Liver (tissue), 9 donors: ENCODE results near the gene PCTP. TPM values are rescaled to one million over a fixed set of nuclear protein-coding genes. Genes with fewer than 3 reads are reported as not detected.

Experiments used
- DNase-seq: peaks from one replicate; pipeline ENCODE4 v3.0.0-alpha.2; 2017; ENCODE audit warnings: low spot score
- H3K27ac ChIP-seq, 2 donors: one replicate each; pipeline ENCODE4 v1.7.0; 2013; ENCODE audit warnings: inconsistent platforms in 2 of 2, low read length in 2 of 2, control low read depth in 1 of 2, low read depth in 1 of 2, mild to moderate bottlenecking in 1 of 2
- H3K27me3 ChIP-seq, 4 donors: one replicate each; pipeline versions ENCODE4 v1.6.1 to v1.7.0; 2013; ENCODE audit warnings: low read length in 3 of 4, inconsistent platforms in 1 of 4, mild to moderate bottlenecking in 1 of 4, moderate library complexity in 1 of 4; ENCODE audit not compliant: control insufficient read depth in 4 of 4, insufficient read depth in 4 of 4
- H3K36me3 ChIP-seq, 4 donors: one replicate each; pipeline versions ENCODE4 v1.6.1 to v1.7.0; 2013; ENCODE audit warnings: low read length in 3 of 4, mild to moderate bottlenecking in 3 of 4, low read depth in 1 of 4, moderate library complexity in 1 of 4; ENCODE audit not compliant: control insufficient read depth in 4 of 4, insufficient read depth in 3 of 4
- H3K4me1 ChIP-seq, 4 donors: one replicate each; pipeline versions ENCODE4 v1.6.1 to v1.7.0; 2013; ENCODE audit warnings: low read length in 3 of 4, mild to moderate bottlenecking in 3 of 4, moderate library complexity in 1 of 4; ENCODE audit not compliant: control insufficient read depth in 4 of 4, insufficient read depth in 4 of 4
- H3K4me3 ChIP-seq, 3 donors: one replicate each; pipeline versions ENCODE4 v1.6.1 to v1.7.0; 2013; ENCODE audit warnings: low read length in 3 of 3, control low read depth in 1 of 3, low read depth in 1 of 3, mild to moderate bottlenecking in 1 of 3
- H3K9ac ChIP-seq, 2 donors: one replicate each; pipeline ENCODE4 v1.7.0; 2013; ENCODE audit warnings: low read length in 2 of 2, mild to moderate bottlenecking in 2 of 2, moderate library complexity in 2 of 2, control low read depth in 1 of 2, low read depth in 1 of 2
- H3K9me3 ChIP-seq, 4 donors: one replicate each; pipeline versions ENCODE4 v1.6.1 to v1.7.0; 2013; ENCODE audit warnings: low read length in 3 of 4; ENCODE audit not compliant: control insufficient read depth in 4 of 4
- GABPA ChIP-seq, 2 donors: IDR thresholded peaks in 1 of 2; conservative IDR thresholded peaks in 1 of 2; 2 replicates each; pipeline ENCODE4 v1.6.1; 2016; ENCODE audit warnings: antibody characterized with exemption in 2 of 2, mild to moderate bottlenecking in 1 of 2, moderate library complexity in 1 of 2
- HNF4A ChIP-seq, 2 donors: conservative IDR thresholded peaks; 2 replicates each; pipeline ENCODE4 v1.6.1; 2016; ENCODE audit warnings: antibody characterized with exemption in 2 of 2, mild to moderate bottlenecking in 2 of 2
- HNF4G ChIP-seq: IDR thresholded peaks from 2 replicates; pipeline ENCODE4 v1.6.1; 2016; ENCODE audit warnings: antibody characterized with exemption
- JUND ChIP-seq, 2 donors: IDR thresholded peaks; 2 replicates each; pipeline ENCODE4 v1.6.1; 2016; ENCODE audit warnings: antibody characterized with exemption in 2 of 2
- MAX ChIP-seq: IDR thresholded peaks from 2 replicates; pipeline ENCODE4 v1.6.1; 2016; ENCODE audit warnings: antibody characterized with exemption
- NR2F2 ChIP-seq: IDR thresholded peaks from 2 replicates; pipeline ENCODE4 v1.6.1; 2016; ENCODE audit warnings: antibody characterized with exemption
- RAD21 ChIP-seq, 2 donors: IDR thresholded peaks; 2 replicates each; pipeline ENCODE4 v1.6.1; 2016; ENCODE audit warnings: antibody characterized with exemption in 2 of 2, mild to moderate bottlenecking in 2 of 2
- SP1 ChIP-seq: IDR thresholded peaks from 2 replicates; pipeline ENCODE4 v1.6.1; 2018; ENCODE audit warnings: antibody characterized with exemption, mild to moderate bottlenecking
- TAF1 ChIP-seq: conservative IDR thresholded peaks from 2 replicates; pipeline ENCODE4 v1.6.1; 2016; ENCODE audit warnings: antibody characterized with exemption, mild to moderate bottlenecking
- YY1 ChIP-seq: IDR thresholded peaks from 2 replicates; pipeline ENCODE4 v1.6.1; 2016; ENCODE audit warnings: antibody characterized with exemption, mild to moderate bottlenecking
- WGBS: extraction: QIAGEN DNeasy Blood & Tissue Kit; methylation state at CpG from one replicate; pipeline ENCODE4 v1.1.7; 2013; 5-methylcytosine and 5-hydroxymethylcytosine counted together
- polyA plus RNA-seq, 2 donors: library from polyadenylated mRNA; stranded (reverse) in 1 of 2; unstranded in 1 of 2; fragments of 200-250 nt in 1 of 2; fragments of >200 nt in 1 of 2; fragmentation: Nextera tagmentation in 1 of 2; extraction: Ambion mirVana in 1 of 2; gene quantifications; one replicate each; pipeline versions ENCODE4 v1.2.1 to v1.2.3, GENCODE V29; 2013 to 2015
- total RNA-seq, 2 donors: library from RNA; depleted of rRNA; stranded (reverse); fragments of >200 nt; gene quantifications; one replicate each; pipeline ENCODE4 v1.2.3, GENCODE V29; 2014
- TF ChIP-seq, protein P1 (sequence below): IDR thresholded peaks from 2 replicates; pipeline ENCODE4 v1.6.1; 2016; ENCODE audit warnings: antibody characterized with exemption
- TF ChIP-seq, protein P2 (sequence below): fragments of 150-350 bp; IDR thresholded peaks from 2 replicates; pipeline ENCODE4 v1.5.1; 2017; ENCODE audit warnings: improper control_type of control experiment, low read depth, low read length; ENCODE audit not compliant: missing input control
- TF ChIP-seq, protein P3 (sequence below): IDR thresholded peaks from 2 replicates; pipeline ENCODE4 v1.6.1; 2016; ENCODE audit warnings: antibody characterized with exemption
- TF ChIP-seq, protein P4 (sequence below): IDR thresholded peaks from 2 replicates; pipeline ENCODE4 v1.6.1; 2016; ENCODE audit warnings: antibody characterized with exemption, mild to moderate bottlenecking
- donor health status: healthy.
- donor health status: healthy.
- donor health status: healthy.
- donor health status: healthy.
- donor health status: healthy.

The PCTP gene
- total and polyA plus RNA-seq, 4 donors, result 25.0 to 79.0 (median 55.8) TPM

- H3K27ac ChIP-seq, result no peak overlapping the region
- TF ChIP-seq HNF4A (conservative IDR thresholded peaks at IDR 0.05), result no peak
- TF ChIP-seq, protein P1, sequence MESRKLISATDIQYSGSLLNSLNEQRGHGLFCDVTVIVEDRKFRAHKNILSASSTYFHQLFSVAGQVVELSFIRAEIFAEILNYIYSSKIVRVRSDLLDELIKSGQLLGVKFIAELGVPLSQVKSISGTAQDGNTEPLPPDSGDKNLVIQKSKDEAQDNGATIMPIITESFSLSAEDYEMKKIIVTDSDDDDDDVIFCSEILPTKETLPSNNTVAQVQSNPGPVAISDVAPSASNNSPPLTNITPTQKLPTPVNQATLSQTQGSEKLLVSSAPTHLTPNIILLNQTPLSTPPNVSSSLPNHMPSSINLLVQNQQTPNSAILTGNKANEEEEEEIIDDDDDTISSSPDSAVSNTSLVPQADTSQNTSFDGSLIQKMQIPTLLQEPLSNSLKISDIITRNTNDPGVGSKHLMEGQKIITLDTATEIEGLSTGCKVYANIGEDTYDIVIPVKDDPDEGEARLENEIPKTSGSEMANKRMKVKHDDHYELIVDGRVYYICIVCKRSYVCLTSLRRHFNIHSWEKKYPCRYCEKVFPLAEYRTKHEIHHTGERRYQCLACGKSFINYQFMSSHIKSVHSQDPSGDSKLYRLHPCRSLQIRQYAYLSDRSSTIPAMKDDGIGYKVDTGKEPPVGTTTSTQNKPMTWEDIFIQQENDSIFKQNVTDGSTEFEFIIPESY, result no peak
Measured at GRCh38 chr17:55813944-55814343, 63.1 kb downstream of the PCTP start.

GRCh38 chr17:55814377-55814776 is 63.5 kb downstream of the PCTP start:
- H3K9ac ChIP-seq, result no peak overlapping the region
- H3K9me3 ChIP-seq, result no peaks in the 10 kb centered on the region
- H3K4me3 ChIP-seq, result no peak overlapping the region
- H3K36me3 ChIP-seq, result no peaks in the 10 kb centered on the region
- no peak for TF ChIP-seq JUND (IDR thresholded peaks at IDR 0.05)
- TF ChIP-seq, protein P2, sequence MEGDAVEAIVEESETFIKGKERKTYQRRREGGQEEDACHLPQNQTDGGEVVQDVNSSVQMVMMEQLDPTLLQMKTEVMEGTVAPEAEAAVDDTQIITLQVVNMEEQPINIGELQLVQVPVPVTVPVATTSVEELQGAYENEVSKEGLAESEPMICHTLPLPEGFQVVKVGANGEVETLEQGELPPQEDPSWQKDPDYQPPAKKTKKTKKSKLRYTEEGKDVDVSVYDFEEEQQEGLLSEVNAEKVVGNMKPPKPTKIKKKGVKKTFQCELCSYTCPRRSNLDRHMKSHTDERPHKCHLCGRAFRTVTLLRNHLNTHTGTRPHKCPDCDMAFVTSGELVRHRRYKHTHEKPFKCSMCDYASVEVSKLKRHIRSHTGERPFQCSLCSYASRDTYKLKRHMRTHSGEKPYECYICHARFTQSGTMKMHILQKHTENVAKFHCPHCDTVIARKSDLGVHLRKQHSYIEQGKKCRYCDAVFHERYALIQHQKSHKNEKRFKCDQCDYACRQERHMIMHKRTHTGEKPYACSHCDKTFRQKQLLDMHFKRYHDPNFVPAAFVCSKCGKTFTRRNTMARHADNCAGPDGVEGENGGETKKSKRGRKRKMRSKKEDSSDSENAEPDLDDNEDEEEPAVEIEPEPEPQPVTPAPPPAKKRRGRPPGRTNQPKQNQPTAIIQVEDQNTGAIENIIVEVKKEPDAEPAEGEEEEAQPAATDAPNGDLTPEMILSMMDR, result no peak
- TF ChIP-seq HNF4A (conservative IDR thresholded peaks at IDR 0.05), result no peak
- TF ChIP-seq YY1, result no peak
- H3K27me3 ChIP-seq, result no peaks in the 10 kb centered on the region
- H3K27ac ChIP-seq, result no peak overlapping the region
- 39% methylated on average over 6 of the region's 6 CpGs for WGBS
- no peak for DNase-seq
- peaks cover 0 to 8% (median 0%) of the 10 kb centered on the region in 4 donors for H3K4me1 ChIP-seq

More at GRCh38 chr17:55813944-55814343, 63.1 kb downstream of the PCTP start:
- H3K27me3 ChIP-seq, result no peaks in the 10 kb centered on the region
- no peaks in the 10 kb centered on the region for H3K9me3 ChIP-seq
- no peak overlapping the region for H3K9ac ChIP-seq
- H3K4me1 ChIP-seq, result peaks cover 0 to 8% (median 0%) of the 10 kb centered on the region in 4 donors
- no peaks in the 10 kb centered on the region for H3K36me3 ChIP-seq
- 85% methylated on average over 3 of the region's 3 CpGs for whole genome bisulfite sequencing
- H3K4me3 ChIP-seq, result no peak overlapping the region
- DNase-seq, result no peak

DNA sequence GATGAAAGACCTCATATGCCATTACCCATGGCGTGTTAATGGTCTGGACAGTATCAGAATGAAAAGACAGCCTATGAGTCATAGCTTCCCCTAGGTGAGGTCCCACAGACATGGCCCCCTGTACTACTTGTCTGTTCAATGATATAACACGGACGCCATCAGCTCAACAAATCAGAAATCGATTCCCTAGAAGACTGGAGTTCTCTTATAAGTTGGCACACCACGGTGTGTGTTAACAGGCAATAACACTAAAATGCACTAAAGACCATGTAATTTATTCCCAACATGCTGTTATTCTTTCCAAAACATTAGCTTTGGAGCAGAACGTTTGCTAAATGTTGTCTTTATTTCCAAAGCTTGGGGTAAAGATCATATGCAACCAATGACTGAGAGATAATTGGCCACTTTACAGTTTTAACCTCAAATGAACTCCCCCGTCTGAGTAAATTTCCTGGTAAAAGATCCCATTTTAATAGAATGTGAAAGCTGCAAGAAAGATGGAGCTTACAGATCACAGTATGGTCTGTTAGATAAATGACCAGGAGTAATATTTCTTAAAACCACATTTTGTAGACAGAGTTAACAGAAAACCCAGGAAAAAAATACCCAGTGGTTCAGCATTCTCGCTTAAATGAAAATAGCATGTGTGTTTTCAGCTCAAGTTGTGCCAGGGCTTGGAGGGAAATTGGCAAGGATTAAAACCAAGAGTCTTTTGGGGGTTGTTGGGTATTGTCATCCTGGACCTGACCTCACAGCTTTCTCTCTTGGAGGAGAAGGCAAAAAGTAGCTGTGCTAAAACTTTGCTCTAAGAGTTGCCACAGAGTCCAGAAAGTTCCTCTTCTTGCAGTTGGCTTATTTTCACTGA is 65.9 kb downstream of the PCTP start:
- WGBS, result 81% methylated on average over 8 of the region's 8 CpGs
- no peak for DNase-seq
- TF ChIP-seq RAD21 (IDR thresholded peaks at IDR 0.05) (no peak), HNF4G (no peak), SP1 (no peak), MAX (no peak), NR2F2 (no peak), TAF1 (no peak), GABPA (IDR thresholded peaks at IDR 0.05 in 1 of 2, conservative IDR thresholded peaks at IDR 0.05 in 1 of 2) (no peak), YY1 (no peak)
- TF ChIP-seq, protein P3, sequence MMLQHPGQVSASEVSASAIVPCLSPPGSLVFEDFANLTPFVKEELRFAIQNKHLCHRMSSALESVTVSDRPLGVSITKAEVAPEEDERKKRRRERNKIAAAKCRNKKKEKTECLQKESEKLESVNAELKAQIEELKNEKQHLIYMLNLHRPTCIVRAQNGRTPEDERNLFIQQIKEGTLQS, result no peak
- TF ChIP-seq, protein P4, sequence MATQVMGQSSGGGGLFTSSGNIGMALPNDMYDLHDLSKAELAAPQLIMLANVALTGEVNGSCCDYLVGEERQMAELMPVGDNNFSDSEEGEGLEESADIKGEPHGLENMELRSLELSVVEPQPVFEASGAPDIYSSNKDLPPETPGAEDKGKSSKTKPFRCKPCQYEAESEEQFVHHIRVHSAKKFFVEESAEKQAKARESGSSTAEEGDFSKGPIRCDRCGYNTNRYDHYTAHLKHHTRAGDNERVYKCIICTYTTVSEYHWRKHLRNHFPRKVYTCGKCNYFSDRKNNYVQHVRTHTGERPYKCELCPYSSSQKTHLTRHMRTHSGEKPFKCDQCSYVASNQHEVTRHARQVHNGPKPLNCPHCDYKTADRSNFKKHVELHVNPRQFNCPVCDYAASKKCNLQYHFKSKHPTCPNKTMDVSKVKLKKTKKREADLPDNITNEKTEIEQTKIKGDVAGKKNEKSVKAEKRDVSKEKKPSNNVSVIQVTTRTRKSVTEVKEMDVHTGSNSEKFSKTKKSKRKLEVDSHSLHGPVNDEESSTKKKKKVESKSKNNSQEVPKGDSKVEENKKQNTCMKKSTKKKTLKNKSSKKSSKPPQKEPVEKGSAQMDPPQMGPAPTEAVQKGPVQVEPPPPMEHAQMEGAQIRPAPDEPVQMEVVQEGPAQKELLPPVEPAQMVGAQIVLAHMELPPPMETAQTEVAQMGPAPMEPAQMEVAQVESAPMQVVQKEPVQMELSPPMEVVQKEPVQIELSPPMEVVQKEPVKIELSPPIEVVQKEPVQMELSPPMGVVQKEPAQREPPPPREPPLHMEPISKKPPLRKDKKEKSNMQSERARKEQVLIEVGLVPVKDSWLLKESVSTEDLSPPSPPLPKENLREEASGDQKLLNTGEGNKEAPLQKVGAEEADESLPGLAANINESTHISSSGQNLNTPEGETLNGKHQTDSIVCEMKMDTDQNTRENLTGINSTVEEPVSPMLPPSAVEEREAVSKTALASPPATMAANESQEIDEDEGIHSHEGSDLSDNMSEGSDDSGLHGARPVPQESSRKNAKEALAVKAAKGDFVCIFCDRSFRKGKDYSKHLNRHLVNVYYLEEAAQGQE, result no peak
- TF ChIP-seq, protein P1, result no peak

More for the DNA sequence above, 65.9 kb downstream of the PCTP start:
- no peak overlapping the region for H3K9ac ChIP-seq
- H3K9me3 ChIP-seq, result no peaks in the 10 kb centered on the region
- H3K4me3 ChIP-seq, result no peak overlapping the region
- no peaks in the 10 kb centered on the region for H3K27me3 ChIP-seq
- no peak overlapping the region for H3K27ac ChIP-seq
- H3K36me3 ChIP-seq, result no peaks in the 10 kb centered on the region
- peaks cover 0 to 8% (median 0%) of the 10 kb centered on the region in 4 donors for H3K4me1 ChIP-seq
